ENCODE results near the gene HAGH.
"Not testable (repeated sequence)": the region's sequence is repeated elsewhere in the genome, so short reads cannot be mapped to it uniquely, and the experiment has no call there.

HAGH gene

GRCh38 chr16:1826691-1827573, at the start of gene HAGH, which contains the start of gene FAHD1:
Gene HAGH (minus strand): TSS chr16:1826825. CDS start chr16:1826787, 38 bp downstream.
Gene FAHD1 (plus strand): TSS chr16:1827206. CDS start chr16:1827239, 33 bp downstream.
- DNase-seq (ENCODE audit: low spot score), result peak; percentile 99

DNA sequence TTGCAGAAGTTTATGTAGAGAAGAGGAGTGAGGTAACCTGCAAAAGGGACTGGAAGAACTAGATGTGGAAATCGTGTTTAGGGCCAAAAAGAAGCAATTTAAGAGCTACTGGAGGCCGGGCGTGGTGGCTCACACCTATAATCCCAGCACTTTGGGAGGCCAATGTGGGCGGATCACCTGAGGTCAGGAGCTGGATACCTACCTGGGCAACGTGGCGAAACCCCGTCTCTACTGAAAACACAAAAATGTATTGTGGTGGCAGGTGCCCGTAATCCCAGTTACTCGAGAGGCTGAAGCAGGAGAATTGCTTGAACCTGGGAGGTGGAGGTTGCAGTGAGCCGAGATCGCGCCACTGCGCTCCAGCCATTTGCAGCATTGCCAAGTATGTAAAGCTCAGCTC, 49.4 kb upstream of the HAGH start:
- DNase-seq (ENCODE audit: low spot score), result not testable (repeated sequence)

GRCh38 chr16:1874854-1875253, 48.2 kb upstream of the HAGH start:
- no peak for DNase-seq (ENCODE audit: low spot score)

GRCh38 chr16:1871974-1872635, 45.5 kb upstream of the HAGH start, which contains the start of gene MEIOB:
Gene MEIOB (minus strand): TSS chr16:1872164. CDS start chr16:1868175, 3,989 bp downstream.
- DNase-seq (ENCODE audit: low spot score), result peak; percentile 83

- DNase-seq (ENCODE audit: low spot score), result no peak
These were observed 43.9 kb upstream of the HAGH start for GRCh38 chr16:1870365-1871082.

GRCh38 chr16:1865902-1866690, 39.5 kb upstream of the HAGH start:
- no peak for DNase-seq (ENCODE audit: low spot score)

- no peak for DNase-seq (ENCODE audit: low spot score)
These were observed 37.2 kb upstream of the HAGH start for GRCh38 chr16:1863681-1864460.

GRCh38 chr16:1862394-1862793, 35.8 kb upstream of the HAGH start:
- DNase-seq (ENCODE audit: low spot score), result no peak

GRCh38 chr16:1861730-1862129, 35.1 kb upstream of the HAGH start:
- no peak for DNase-seq (ENCODE audit: low spot score)

DNA sequence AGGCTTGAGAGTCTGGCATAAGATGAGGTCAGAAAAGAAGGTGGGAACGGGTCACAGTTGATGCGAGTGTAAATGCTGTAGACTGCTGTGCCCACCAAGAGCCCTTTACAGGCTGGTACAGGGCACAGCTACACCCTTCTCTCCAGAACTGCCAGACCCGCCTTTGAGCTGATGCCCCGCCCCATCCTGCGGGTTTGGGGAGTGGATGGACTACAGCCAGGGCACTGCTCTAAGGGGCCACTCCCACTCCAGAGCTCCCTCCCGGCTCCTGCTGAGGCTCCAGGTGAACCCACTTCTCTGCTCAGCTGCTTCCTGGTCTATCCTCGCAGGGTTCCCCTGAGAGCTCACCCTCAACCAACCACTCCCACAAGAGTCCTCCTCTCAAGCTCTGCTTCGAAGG, 33.0 kb upstream of the HAGH start:
- no peak for DNase-seq (ENCODE audit: low spot score)

DNA sequence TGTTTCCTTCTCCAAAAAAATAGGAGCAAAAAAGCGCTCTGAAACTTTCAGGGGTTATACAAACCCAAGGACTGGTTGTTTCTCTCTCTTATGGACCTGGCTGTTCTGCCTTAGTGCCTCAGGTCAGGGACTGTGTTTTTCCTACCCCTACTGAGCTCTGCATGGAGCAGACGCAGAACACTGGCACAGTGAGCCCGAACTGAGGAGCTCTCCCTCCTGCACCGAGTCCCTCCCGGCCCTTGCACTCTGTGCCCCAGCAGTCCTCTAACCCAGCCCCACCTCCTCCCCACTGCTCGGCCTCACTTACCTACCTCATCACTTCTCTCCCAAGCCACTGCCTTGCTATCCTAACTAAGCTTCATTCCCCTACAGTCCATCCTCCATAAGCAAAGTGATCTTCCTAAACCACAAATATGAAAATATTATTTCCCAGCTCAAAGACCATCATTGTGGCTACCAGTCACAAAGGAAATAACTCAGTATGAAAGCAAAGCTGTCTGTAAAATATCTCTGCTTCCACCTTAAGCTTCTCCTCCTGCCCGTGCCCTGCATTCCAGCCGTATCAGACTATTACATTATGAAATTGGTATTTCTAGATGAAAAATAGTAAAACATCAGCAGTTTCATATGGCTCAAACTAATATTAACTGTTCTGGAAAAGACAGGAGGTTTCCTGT, 31.7 kb upstream of the HAGH start:
- no peak for DNase-seq (ENCODE audit: low spot score)

GRCh38 chr16:1857433-1858097, 30.9 kb upstream of the HAGH start:
- no peak for DNase-seq (ENCODE audit: low spot score)

DNA sequence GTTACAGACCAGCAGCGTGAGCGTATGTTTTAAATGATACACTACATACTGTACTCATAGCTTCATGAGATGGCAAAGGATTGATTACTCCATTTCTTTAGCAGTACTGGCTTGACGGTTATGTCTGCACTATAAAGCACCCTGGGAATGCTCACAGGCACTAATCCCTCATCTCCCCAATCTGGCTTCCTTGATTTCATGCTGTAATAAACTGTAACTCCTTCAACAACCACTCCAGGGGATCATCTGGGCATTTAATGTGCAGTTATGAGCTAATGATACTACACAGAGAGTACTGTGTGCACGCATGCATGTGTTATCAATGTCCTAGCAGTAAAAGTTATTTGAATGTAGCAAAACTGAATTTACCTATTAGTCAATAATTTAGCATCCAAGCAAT, 25.2 kb upstream of the HAGH start:
- DNase-seq (ENCODE audit: low spot score), result no peak

DNA sequence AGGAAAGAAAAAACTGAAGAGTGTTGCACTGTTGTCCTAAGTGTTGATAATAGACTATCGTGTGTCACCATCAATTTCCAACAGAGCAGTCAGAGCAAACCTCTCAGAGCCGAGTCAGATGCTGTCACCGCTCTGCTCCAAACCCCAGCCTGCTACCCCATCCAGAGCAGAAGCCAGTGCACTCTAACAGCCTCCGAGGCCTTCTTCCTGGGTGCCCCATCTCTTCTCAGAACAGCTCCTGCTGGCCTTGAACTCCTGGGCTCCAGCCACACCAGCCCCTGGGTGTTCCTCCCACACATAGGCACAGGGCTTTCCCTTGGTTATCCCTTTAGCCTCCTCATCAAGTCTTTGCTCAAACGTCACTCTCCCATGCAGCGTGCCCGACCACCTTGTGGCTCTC, 24.4 kb upstream of the HAGH start:
- no peak for DNase-seq (ENCODE audit: low spot score)

GRCh38 chr16:1846416-1846815, 19.8 kb upstream of the HAGH start:
- DNase-seq (ENCODE audit: low spot score), result no peak

- no peak for DNase-seq (ENCODE audit: low spot score)
These were observed 19.4 kb upstream of the HAGH start for GRCh38 chr16:1845985-1846384.

DNA sequence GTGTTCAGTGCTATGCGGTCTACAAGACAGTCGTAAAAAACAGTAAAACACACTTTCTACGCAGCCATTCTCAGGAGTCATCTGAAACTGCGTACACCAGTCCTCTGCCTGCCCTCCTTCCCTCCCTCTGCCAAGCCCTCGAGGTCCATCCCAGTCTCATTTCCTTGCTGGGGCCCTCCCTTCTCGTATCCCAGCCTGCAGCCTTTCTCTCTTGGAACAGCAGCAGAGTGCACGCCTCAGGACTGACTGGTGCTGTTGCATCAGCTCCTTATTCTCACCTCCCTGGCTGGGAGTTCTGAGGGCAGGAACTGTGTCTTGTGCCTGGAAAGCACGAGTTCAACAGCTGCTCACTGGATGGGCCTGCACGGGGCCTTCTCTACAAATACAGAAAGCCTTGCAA, 12.9 kb upstream of the HAGH start:
- DNase-seq (ENCODE audit: low spot score), result no peak

GRCh38 chr16:1834096-1834495, 7.5 kb upstream of the HAGH start:
- DNase-seq (ENCODE audit: low spot score), result no peak

DNA sequence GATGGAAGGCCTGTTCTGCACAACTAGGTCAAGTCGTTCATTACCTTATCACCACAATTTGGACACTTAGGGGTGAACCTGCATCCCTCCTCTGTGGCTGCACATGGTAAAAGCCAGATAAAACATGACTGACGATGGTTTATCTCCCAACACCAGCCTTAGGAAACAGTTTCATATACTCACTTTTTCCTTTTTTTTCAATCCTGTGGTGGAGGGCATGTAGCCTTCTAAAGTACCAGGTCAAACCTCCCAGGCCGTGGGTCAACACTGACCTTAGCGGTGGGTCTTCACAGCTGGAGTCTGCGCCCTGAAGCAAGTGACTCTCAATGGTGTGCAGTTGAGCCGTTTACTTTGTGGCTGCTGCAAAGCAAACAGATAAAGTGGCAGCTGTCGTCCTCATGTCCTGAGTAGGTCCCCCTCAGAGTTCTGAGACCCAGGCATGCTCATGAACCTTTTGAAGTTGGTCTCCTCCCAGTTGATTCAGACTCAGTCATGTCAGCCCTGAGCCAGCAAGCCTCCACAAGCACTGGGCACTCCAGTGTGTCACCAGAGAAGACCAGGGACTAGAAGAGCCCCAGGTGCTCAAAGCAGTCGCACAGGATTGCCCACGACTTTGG, 6.3 kb upstream of the HAGH start:
- no peak for DNase-seq (ENCODE audit: low spot score)
